COR-L47 (cell line): ENCODE data around the gene ADGRV1.
"Not testable (repeated sequence)": the region's sequence is repeated elsewhere in the genome, so short reads cannot be mapped to it uniquely, and the experiment has no call there.

Experiments used
- DNase-seq: peaks from one replicate; lab custom pipeline; 2025; lab: John Stamatoyannopoulos, UW

The ADGRV1 gene

DNA sequence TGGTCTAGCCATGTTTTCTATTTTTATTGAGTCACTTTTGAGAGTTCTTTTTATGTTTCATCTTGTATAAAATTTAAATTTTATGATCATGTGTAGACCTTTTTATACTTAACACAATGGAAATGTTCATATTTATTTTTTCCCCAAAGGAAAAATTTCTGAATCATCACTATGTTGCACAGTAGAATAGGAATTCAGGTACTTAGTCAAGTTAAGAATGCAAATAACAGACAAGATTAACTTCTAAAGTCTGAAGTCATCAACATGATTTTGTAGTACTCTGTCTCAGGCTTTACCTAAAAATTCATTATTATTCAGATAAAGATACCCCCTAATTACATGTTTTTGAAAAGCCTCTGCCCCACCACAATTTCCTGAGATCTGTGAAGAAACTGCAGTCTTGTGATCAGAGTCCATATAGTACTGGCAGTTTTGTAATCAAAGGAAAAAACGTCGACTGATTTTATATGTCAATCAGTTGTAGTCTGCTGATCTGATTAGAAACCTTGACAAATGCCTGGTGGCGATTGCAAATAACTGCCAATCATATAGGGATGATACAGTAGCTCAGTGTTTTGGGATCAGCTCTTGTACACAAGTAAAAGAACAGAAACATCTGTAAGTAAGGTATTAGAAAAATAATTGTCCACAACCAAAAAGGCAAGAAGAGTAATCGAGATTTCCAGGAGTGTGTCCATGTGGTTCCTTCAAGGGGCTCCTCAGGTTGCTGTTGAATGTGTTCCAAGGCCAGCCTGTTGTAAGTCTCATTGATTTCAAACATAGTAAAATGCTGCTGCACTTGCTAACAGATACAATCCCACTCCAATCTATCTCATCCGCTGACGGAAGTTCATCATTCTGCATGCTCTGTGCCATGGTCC, 472.2 kb downstream of the ADGRV1 start:
- no peak for DNase-seq

DNA sequence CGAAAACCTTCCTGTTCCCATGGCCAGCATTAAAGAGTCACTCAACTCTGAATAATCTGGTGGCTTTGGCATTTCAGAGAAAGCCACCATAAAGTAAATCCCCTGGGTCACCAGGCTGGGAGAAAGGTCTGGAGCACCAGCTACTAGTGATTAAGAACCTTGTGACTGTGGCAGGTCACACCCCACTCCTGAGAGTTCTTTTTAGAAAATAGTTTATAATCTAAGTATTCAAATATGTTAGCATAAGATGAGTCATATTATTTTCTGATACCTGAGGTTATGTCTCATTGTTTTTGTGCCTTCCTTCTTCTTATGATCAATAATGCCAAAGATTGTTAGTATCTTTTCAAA, 472.8 kb downstream of the ADGRV1 start:
- DNase-seq, result no peak

DNA sequence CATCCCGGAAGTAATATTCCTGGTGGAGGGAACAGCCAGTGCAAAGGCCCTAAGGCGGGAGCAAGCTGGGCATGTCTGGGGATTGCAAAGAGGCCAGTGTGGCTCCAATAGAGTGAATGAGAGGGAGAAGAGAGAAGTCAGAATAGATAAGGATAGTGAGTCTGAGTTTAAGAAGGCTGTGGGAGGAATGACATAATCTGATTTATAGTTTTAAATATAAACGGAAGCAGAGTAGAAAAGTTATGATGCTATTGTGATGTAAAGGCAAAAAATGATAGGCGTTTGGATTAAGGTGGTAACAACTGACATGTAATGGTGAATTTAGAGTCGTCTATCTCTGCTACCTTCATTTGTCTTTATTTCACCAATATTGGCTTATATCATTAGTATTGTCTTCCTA, 473.5 kb downstream of the ADGRV1 start:
- no peak for DNase-seq

DNA sequence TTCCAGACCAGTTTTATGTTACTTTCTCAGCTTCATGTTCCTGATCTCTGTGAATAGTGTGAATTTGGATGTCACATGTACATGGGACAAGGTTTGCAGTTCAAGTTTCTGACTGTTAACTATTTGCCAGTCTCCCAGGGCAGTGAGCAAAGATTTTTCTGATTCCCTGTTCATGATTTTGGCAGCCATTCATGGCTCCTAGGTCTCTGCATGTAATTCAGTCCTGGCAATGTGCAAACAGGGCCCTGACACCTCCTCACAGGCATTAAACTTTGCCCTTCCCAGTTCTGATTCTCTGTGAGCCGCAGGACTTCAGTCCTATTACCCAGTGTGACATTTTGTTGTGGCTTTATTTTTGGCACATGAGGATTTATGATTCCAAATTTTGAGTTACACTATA, 474.8 kb downstream of the ADGRV1 start:
- no peak for DNase-seq

DNA sequence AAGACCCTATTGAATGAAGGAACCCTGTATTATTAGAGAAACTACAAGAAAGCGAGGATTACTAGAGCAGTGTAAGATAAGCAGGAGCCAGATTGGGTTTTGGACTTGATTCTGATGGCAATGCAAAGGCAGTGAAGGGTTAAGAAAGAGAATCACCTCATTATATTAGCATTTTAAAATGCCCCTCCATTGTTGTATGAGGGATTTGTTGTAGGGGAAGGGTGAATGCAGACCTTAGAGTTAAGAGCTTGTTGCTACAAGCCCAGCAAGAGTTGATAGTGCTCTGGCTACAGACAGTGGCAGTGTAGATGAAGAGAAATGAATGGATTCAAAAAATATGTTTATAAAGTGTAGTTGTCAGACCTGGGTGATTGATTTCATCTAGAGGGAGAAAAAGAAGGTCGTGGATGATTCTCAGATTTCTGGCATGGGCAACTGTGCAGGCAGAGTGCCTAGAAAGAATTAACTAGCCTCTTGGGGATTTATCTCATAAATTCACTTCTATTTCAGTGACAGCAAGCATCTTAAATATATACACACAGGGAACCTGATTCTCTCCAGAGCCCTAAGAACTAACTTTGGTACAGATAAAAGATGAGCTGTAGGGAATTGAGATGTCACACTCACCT, 479.7 kb downstream of the ADGRV1 start:
- DNase-seq, result no peak

DNA sequence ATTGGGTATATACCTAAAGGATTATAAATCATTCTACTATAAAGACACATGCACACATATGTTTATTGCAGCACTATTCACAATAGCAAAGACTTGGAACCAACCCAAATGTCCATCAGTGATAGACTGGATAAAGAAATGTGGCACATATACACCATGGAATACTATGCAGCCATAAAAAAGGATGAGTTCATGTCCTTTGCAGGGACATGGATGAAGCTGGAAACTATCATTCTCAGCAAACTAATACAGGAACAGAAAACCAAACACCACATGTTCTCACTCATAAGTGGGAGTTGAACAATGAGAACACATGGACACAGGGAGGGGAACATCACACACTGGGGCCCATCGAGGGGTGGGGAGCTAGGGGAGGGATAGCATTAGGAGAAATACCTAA, 482.5 kb downstream of the ADGRV1 start:
- DNase-seq, result not testable (repeated sequence)

DNA sequence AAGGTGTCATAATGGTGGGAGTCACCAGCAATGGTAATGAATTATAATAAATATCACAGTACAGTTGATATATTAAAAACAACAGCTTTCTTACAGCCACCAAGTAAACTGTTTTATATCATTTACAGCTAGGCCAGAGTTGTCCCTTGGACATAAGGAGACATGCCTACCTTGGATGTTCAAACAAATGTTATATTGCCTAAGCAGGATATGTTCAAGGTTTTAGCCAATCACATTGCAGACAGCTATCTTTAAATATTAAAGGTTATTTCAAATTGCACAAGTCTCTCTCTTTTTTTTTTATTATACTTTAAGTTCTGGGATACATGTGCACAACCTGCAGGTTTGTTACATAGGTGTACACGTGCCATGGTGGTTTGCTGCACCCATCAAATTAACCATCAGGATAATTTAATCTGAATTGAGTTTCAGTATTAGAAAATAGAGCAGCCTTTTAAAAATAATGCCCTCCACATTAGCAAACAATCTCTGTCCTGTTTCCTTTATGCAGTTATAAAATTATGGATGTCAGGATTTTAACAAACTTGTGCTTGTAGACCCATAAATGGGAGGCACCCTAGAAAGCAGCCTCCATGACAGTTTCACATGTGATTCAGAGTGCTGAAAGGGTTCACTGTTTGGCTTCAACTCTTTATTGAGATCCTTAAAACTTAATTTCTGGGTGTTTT, 483.8 kb downstream of the ADGRV1 start:
- DNase-seq, result no peak

DNA sequence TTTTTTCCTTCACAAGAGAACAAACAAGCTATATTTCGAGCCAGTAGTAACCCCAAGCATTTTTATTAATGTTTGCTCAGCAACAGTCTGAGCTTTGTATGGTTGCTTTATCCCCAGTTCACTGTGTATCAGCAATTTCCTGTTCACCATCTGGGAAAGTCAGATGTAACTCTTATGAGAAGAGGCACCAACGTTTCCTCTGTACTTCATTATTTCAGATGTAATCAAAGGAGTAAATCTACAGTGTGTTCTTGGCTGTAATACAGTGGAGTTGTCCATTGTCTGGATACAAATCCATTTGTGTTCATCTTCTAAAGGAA, 484.3 kb downstream of the ADGRV1 start:
- no peak for DNase-seq

DNA sequence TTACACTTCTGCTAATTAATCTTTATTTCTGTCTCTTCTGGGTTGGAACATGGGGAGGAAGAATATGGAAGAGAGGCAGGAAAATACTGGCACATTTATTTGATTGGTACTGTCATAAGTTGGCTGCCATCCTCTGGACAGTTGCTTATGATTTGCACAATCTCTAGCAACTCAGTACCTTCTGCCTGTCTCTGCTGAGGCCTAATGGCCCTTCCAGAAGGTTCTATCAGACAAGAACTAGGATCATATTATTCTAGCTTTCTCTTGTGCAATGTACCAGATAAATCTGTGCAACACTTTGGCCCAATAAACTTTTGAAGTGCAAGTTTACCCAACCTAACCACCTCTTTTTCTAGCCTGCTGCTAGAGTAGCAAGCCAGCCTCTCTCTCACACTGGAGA, 489.5 kb downstream of the ADGRV1 start:
- DNase-seq, result no peak

DNA sequence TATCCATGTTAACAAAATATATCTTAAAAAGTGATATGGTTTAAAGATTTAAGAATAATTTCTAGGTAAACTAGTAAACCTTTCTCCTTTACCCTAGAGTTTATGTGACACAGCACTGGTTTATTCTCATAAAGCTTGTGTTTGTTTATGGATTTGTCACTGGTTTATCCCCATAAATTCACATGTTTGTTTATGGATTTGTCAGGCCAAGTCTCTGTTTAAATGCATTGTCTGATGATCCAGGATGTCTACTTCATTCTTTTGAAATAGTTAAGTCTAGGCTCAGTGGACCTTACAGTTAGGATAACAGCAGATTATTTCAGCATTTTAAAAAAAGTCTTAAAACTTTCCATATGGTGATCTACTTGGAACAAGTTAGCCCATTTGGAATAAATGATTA, 490.5 kb downstream of the ADGRV1 start:
- DNase-seq, result no peak

DNA sequence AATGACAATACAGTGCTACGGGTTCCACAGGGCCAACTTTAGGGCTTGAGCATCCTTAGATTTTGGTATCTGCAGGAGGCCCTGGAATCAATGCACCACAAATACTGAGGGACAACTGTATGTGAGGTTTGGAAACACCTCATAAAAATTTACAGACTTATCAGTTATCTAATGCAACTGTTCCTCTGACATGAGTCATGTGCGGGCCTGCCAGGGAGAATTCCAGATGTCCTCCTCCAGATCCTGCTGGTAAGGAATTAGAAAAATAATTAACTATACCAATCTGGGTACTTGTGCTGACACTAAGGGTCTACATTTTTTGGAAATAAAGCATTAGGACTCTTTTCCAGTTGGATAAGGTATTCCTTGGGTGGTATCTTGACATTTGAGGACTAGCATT, 491.2 kb downstream of the ADGRV1 start:
- no peak for DNase-seq

DNA sequence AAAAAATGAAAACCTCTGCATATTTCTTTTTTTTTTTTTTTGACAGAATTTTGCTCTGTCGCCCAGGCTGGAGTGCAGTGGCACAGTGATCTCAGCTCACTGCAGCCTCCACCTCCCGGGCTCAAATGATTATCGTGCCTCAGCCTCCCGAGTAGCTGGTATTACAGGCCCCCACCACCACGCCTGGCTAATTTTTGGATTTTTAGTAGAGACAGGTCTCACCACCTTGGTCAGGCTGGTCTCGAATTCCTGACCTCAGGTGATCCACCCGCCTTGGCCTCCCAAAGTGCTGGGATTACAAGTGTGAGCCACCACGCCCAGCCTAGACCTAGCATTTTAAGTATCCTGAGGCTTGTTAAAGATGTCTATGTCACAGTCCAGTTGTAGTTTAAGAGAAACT, 493.8 kb downstream of the ADGRV1 start:
- not testable (repeated sequence) for DNase-seq

DNA sequence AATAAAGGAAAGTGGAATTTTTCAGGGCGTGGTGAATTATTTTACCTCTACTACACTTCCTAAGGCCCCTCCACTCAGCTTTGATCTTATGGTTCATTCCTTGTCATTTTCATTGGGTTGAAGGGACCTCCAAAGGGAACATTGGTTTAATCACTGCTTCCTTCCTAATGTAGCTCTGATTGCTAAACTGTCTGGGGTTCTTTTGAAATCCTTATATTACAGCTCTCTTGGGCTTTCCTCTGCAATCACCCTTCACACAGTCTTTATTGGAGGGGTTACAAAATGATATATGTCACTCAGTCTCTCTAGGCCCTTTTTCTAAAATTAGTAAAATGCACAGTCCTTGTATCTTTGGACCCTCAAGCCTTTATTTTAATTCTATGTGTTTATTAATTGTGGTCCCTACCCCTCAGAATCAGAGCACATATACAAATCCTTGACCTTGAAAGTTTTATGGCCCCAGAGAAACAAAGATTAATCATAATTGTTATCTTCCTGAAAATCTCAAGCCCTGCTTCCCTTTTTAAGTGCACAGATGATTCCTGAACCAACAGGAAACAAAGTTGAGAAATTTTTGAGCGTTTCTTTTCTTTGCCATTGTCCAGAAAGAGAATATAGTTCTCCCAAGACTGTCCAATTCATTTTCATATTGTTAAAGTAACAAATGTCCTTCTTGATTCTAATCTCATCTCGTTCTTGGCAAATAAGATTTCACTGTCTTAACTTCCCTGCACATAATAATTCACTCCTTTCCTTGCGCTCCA, 494.6 kb downstream of the ADGRV1 start:
- DNase-seq, result no peak

DNA sequence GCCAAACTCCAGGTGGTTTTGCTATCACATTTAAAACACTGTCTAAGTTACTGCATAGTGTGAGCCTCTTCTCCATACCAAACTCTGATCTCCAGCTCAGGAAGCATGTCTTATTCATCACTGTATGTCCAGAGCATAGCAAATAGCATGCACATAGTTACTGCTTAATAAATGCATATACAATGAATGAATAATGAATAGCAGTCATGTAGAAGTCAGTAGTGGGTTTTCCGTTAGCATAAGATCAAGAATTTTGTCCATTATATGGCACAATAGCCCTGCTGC, 495.1 kb downstream of the ADGRV1 start:
- DNase-seq, result no peak

DNA sequence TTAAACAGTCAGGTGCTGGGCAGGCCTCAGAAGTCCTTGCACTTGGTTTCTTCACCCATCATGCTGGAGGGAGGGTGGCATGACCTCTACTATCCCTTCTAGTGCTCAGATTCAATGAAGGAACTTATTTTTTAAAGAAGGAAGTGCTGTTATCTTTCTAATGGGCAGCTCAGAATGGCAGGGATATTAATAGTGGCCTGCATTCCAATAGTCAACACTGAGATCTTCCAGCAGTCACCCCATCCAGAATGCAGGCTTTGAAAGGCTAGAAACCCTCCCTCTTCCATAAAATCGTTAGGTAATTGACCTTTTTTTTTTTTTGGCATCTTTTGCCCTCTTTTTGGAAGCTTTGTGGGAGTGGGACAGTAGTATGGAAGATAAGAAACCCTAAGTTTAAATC, 499.6 kb downstream of the ADGRV1 start:
- DNase-seq, result no peak

DNA sequence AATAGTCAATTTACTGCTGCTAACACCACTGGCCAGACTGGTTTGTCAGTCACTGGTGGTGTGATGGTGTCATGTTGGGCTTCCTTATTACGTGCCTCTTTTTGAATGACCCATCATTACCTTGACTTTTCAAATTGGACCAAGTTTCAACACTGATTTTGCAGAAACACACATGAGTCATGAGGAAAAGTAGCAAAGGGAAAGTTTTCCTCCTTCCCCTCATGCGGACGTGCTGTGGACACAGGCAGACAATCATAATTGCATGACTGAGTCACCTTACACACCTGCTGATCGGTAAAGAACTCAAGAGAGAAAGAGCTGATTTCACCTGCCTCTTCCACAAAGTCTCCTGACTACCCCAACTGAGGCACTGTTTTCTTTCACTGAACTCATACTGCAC, 500.0 kb downstream of the ADGRV1 start:
- no peak for DNase-seq

DNA sequence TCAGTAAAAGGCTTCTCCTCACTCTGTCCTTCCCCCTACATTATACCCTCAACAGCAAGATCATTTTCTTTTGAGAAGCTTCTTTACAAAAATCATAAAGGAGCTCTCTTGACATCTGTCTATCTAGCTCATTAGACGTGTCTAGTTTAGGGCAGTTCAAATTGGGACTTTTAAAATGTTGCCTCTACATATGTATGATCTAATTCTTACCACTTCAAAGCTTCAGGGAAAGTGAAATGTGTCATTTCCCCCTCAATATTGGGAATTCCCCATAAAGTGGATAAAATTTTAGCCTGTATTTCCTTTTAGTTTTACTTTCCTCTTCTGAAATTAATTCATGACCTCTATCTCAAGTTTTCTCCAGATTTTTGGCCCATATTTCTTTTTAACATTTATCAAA, 500.8 kb downstream of the ADGRV1 start:
- DNase-seq, result no peak

DNA sequence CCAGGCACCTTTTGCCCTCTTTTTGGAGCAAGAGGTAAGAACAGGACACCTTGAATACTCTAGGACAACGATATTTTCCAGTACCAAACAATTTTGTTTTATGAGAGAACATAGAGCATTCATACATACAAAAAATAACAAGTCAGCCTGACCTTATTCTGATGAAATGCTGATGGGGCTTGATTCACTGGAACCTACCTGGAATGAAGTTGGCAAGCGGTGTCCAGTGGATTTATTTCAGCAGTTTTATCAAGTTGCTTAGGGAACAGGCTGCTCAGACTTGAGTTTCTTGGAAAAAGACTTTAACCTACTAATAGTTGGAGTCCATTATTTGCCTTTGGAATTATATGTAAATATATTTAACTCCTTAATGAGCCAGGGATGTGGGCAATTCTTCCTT, 502.5 kb downstream of the ADGRV1 start:
- no peak for DNase-seq

DNA sequence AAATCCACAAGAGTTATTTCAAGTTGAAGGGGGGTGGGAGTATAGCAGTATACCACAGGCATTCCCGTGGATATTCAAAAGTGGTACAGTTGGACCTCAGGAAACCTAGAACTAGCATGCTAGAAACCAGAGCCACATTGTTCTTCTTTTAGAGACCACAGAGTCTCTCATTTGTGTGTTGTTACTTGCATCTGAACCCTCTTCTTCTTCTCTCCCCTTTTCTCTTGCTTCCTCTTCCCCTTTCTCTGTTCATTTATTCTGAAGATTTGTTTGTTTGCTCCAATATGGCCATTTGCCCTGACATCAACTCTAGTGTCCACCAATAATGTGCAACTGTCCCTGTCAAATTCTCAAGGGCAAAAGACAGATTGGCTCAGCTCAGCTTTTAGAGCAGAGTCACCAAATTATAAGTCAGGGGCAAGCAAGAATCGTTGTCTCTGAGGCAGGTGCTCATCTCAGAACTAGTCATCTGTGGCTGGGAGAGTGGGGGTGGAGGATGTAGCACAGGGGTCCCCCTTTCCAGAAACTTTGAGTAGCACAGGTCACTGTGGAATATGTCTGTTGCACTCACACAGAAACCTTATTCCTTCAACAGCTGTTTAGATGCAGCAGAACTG, 503.5 kb downstream of the ADGRV1 start:
- no peak for DNase-seq

DNA sequence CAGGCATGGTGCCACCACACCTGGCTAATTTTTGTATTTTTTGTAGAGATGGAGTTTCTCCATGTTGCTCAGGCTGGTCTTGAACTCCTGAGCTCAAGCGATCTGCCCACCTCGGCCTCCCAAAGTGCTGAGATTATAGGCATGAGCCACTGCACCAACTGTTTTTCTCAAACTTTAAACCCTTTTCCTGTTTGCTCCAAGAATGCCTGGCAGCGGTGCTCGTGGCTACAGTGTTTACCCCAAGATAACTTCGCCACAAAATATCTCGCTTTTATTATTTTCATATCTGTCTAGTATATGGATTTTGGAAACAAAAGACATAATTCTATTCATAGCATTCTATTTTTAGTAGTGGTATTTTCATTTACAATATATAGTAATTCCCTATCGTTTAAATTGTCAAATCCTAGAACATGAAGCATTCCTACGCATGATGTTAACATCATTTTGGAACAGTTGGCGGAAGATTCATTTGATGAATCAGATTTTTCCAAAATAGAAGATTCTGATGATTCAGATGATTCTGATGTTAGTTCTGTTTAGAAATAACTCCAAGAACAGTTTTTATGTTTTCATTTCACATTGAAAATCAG, 504.6 kb downstream of the ADGRV1 start:
- DNase-seq, result not testable (repeated sequence)

DNA sequence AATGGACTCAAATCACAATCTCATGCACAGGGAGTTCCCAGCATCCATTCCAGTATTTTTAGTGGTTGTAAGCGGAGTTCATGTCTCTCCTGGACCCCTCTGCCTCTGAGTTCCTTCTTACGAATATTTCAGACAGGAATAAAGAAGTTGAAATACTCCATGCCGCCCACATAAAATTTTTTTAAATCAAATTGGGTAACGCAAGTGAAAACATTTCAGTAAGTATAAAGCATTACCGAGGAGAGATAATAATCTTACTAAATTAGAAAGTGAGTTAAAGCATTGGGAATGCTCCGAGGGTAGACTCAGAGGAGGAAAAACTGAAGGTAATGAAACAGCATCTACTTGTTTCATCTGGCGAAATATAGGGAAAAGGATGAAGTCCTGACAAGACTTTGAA, 506.9 kb downstream of the ADGRV1 start:
- no peak for DNase-seq

DNA sequence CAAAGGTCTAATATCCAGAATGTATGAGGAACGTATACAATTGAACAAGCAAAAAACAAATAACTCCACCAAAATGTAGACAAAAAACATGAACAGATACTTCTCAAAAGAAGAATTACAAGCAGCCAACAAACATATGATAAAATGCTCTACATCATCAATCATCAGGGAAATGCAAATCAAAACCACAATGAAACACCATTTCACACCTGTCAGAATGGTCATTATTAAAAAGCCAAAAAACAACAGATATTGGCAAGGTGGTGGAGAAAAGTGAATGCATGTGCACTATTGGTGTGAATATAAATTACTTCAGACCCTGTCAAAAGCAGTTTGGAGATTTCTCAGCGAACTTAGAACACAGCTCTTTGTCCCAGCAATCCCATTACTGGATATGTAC, 510.8 kb downstream of the ADGRV1 start:
- DNase-seq, result no peak
